Thoracic aorta (tissue), 2 donors: ENCODE measurements around the gene ABLIM2. TPM values are rescaled to one million over a fixed set of nuclear protein-coding genes. Genes with fewer than 3 reads are reported as not detected.

Experiments
- ATAC-seq: fragments of 150-250 bp; one replicate; pipeline ENCODE4 v1.8.0; 2017; ENCODE audit warnings: low read depth; ENCODE audit not compliant: insufficient number of reproducible peaks, low FRiP score
- DNase-seq: peaks from one replicate; pipeline ENCODE4 v3.0.0-alpha.2; 2020; ENCODE audit warnings: low spot score
- H3K27ac ChIP-seq, 2 donors: fragments of 200-600 bp; sonication (generic); 1 replicate in 1 of 2; 2 replicates in 1 of 2; pipeline ENCODE4 v1.5.1; 2016; ENCODE audit warnings: mild to moderate bottlenecking in 2 of 2, moderate library complexity in 2 of 2
- H3K27me3 ChIP-seq: fragments of 200-600 bp; sonication (generic); replicated peaks from 2 replicates; pipeline ENCODE4 v1.6.0; 2016; ENCODE audit warnings: mild to moderate bottlenecking; ENCODE audit not compliant: insufficient read depth
- H3K36me3 ChIP-seq: fragments of 200-600 bp; sonication (generic); one replicate; pipeline ENCODE4 v1.5.1; 2016
- H3K4me1 ChIP-seq, 2 donors: fragments of 200-600 bp; sonication (generic); 1 replicate in 1 of 2; 2 replicates in 1 of 2; pipeline versions ENCODE4 v1.5.1 to v1.6.0; 2016; ENCODE audit warnings: low read depth in 2 of 2, mild to moderate bottlenecking in 1 of 2; ENCODE audit not compliant: control insufficient read depth in 1 of 2
- H3K4me3 ChIP-seq: fragments of 200-600 bp; sonication (generic); 2 replicates; pipeline ENCODE4 v1.5.1; 2016; ENCODE audit warnings: mild to moderate bottlenecking
- H3K9me3 ChIP-seq: fragments of 200-600 bp; sonication (generic); 2 replicates; pipeline ENCODE4 v1.5.1; 2016
- total RNA-seq, 2 donors: library from RNA; depleted of rRNA; stranded (reverse); fragments of >200 nt; gene quantifications; one replicate each; pipeline versions ENCODE4 v1.1.0 to v1.2.3, GENCODE V29; 2016
- TF ChIP-seq, protein P1 (sequence below): fragments of 200-600 bp; sonication (generic); IDR thresholded peaks from one replicate; pipeline ENCODE4 v1.5.1; 2019; ENCODE audit warnings: antibody characterized with exemption

ABLIM2 gene
- total RNA-seq, 2 donors from 2014 or later, result 25.6 to 28.6 TPM

DNA sequence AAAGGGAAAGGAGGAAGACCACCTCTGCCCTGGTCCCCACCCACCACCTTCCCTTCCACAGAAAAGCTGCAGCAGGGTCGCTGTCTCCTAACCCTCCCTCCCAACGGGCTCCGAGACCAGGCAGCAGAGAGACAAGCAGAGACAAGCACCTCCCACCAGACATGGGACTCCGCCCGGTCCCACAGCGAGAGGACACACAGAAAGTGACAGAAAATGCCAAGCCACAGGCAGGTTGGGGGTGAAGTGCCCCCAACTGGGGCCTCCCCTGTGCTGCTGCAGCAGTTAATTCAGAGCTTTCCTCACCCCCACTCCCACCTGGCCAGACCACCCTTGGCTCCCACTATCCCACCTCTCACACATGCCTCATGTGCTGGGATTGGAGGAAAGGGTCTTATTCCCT, 154.5 kb downstream of the ABLIM2 start:
- no peaks in the 10 kb centered on the region for H3K4me1 ChIP-seq
- ATAC-seq (no peak), DNase-seq (no peak)
- no peak overlapping the region for H3K4me3 ChIP-seq
- TF ChIP-seq, protein P1, sequence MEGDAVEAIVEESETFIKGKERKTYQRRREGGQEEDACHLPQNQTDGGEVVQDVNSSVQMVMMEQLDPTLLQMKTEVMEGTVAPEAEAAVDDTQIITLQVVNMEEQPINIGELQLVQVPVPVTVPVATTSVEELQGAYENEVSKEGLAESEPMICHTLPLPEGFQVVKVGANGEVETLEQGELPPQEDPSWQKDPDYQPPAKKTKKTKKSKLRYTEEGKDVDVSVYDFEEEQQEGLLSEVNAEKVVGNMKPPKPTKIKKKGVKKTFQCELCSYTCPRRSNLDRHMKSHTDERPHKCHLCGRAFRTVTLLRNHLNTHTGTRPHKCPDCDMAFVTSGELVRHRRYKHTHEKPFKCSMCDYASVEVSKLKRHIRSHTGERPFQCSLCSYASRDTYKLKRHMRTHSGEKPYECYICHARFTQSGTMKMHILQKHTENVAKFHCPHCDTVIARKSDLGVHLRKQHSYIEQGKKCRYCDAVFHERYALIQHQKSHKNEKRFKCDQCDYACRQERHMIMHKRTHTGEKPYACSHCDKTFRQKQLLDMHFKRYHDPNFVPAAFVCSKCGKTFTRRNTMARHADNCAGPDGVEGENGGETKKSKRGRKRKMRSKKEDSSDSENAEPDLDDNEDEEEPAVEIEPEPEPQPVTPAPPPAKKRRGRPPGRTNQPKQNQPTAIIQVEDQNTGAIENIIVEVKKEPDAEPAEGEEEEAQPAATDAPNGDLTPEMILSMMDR, result no peak
- no peak overlapping the region for H3K27ac ChIP-seq
- no peaks in the 10 kb centered on the region for H3K27me3 ChIP-seq
- H3K36me3 ChIP-seq, result peaks cover 19% of the 10 kb centered on the region
- no peaks in the 10 kb centered on the region for H3K9me3 ChIP-seq

DNA sequence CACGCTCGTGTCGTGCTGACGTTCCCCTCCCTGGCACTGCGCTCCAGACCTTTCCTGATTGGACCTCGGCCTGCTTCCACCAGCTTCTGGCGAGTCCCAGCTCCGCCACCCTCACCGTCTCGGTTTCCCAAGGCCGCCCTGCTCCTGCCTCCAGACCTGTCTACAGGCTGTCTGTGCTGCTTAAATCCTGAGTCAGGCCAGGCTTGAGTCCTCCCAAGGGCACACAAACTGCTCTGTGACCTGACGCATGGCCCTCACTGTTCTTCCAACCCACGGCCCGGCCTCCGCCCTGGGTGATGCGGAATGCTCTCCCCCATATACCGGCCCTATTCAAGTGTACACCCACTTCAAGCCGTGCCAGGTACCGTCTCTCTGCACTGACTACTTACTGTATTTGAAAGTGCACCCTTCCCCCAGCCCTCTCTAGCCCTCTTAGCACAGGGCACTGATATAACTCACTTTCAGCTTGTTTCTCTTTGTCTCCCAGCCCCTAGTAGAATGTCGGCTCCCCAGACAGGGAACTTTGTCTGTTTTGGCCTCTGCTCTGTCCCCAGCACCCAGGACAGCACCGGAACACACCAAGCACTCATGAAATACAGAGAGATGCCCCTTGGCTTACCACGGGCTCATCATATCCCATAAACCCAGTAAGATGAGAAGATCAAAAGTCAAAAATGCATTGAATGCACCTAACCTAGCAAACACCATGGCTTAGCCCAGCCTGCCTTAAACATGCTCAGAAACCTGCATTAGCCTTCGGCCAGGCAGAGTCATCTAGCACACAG, 155.9 kb downstream of the ABLIM2 start:
- TF ChIP-seq, protein P1, result no peak
- Histone ChIP-seq H3K9me3 (no peaks in the 10 kb centered on the region), H3K27ac (no peak overlapping the region), H3K36me3 (peaks cover 19% of the 10 kb centered on the region), H3K4me1 (no peaks in the 10 kb centered on the region), H3K4me3 (no peak overlapping the region), H3K27me3 (no peaks in the 10 kb centered on the region)
- DNase-seq (no peak), ATAC-seq (no peak)

DNA sequence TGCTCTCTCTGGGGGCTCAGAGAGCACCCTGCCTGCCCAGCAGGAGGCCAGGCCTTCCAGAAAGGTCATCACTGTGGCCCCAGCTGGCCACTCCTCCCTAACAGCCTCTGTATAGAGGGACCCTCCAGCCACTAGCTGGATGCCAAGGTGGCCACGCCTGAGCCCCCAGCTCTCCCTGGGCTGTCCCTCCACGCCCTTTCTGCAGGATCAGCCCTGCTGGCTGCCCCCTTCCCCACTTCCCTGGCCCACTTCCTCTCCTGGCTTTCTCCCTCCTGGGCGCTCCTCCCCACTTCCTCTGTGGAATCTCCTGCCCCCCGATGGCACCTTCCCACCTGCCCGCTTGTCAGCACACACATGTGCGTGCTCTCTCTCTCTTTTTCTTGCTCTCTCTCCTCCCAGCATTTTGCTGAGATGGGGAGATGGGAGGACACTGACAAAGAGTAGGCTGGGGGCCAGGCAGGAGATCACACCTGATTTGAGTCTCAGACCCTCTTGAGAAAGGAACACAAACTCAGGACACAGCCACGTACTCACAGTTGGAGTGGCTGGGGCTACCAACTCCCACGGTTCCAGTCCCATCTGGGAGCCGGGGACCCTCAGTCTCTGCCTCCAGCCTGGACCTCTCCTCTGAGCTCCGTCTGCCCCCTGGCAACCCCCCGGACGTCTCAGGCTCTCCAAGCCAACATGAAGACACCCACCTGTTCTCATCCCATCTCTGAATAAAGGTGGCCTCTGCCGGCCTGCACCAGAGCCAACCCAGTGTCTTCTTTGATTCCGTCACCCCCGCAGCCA, 156.9 kb downstream of the ABLIM2 start:
- Histone ChIP-seq H3K9me3 (no peaks in the 10 kb centered on the region), H3K4me1 (no peaks in the 10 kb centered on the region), H3K36me3 (peaks cover 19% of the 10 kb centered on the region), H3K27me3 (no peaks in the 10 kb centered on the region), H3K27ac (no peak overlapping the region), H3K4me3 (no peak overlapping the region)
- ATAC-seq, result no peak
- DNase-seq, result no peak
- TF ChIP-seq, protein P1, result no peak

DNA sequence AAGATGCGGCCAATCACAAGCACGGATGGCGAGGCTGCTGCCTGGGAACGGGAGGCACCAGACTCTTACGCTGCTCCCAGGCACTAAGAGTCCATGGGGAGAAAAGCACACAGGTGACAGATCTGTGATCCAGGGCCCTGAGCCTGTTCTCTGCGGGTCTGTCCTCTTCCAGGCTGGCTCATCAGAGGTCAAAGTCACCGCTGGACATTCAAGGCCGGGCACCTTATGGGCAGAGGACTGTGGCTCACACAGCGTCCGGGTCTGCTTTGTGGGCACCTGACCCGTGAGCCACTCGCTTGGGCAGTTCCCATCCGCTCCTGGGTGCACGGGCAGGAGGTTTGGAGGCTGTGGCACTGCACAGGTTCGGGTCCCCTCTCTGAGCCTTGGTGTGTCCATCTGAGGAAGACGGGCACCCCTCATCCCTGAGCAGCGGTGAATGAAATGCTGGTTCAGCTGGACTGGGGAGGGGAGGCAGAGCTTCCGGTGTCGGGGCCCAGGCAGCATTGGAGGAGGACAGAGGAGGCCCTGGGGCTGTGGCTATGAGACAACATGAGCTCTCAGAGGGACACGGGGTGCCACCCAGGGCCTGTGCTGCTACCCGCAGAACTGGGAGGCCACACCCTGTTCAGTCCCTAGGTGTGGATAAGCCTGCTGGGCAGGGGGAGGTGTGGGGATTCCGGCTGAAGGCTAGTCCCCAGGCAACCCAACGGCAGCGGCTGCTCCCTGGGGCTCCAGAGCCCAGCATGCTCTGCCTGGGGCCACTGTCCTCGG, 157.7 kb downstream of the ABLIM2 start:
- no peaks in the 10 kb centered on the region for H3K27me3 ChIP-seq
- TF ChIP-seq, protein P1, result no peak
- no peaks in the 10 kb centered on the region for H3K4me1 ChIP-seq
- no peaks in the 10 kb centered on the region for H3K9me3 ChIP-seq
- H3K4me3 ChIP-seq, result no peak overlapping the region
- DNase-seq (no peak), ATAC-seq (no peak)
- H3K36me3 ChIP-seq, result peaks cover 12% of the 10 kb centered on the region
- H3K27ac ChIP-seq, result no peak overlapping the region

DNA sequence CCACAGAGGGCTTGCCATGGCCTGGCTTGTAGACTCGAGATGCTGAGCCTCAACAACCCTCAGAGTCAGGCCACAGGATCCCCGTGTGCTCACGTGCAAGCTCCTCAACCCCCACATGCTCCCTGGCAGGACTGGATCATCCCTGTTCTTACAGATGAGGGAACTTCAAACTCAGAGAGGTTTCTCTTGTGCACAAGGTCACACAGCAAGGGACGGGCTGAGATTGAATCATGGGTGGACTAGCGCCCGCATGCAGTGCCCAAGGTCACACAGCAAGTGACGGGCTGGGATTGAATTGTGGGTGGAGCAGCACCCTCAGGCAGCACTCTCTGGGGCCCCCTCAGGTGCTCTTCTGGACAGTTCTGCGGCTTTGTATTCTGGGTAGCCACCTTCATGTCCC, 158.4 kb downstream of the ABLIM2 start:
- ATAC-seq (no peak), DNase-seq (no peak)
- H3K27me3 ChIP-seq, result no peaks in the 10 kb centered on the region
- H3K4me3 ChIP-seq, result no peak overlapping the region
- H3K4me1 ChIP-seq, result no peaks in the 10 kb centered on the region
- no peaks in the 10 kb centered on the region for H3K9me3 ChIP-seq
- TF ChIP-seq, protein P1, result no peak
- H3K27ac ChIP-seq, result no peak overlapping the region
- peaks cover 6% of the 10 kb centered on the region for H3K36me3 ChIP-seq
